ENCODE measurements around the gene EPN2.

- TF ChIP-seq CTCF (IDR thresholded peaks at IDR 0.05) = no peak
- no peak for TF ChIP-seq POLR2AphosphoS5 (IDR thresholded peaks at IDR 0.05)
These were observed 15.9 kb downstream of the EPN2 start for GRCh38 chr17:19253112-19253511.
